Tibial nerve (tissue), 4 donors: ENCODE data around the gene TP73.

Source experiments
- CTCF ChIP-seq, 5 experiments: fragments of 200-600 bp in 3 of 5; fragments of 450-650 bp in 2 of 5; sonication (generic) in 3 of 5; IDR thresholded peaks; one replicate each; pipeline ENCODE4 v1.5.1; 2016 to 2019; ENCODE audit warnings: antibody characterized with exemption in 5 of 5, mild to moderate bottlenecking in 3 of 5, moderate library complexity in 2 of 5
- EP300 ChIP-seq, 2 donors: sonication (generic); formaldehyde crosslinking; IDR thresholded peaks; one replicate each; pipeline ENCODE4 v1.6.1; 2017; ENCODE audit warnings: antibody characterized with exemption in 2 of 2, mild to moderate bottlenecking in 1 of 2
- POLR2A ChIP-seq, 2 donors: fragments of 450-650 bp; IDR thresholded peaks; one replicate each; pipeline ENCODE4 v1.6.1; 2017; ENCODE audit warnings: antibody characterized with exemption in 2 of 2, mild to moderate bottlenecking in 2 of 2, moderate library complexity in 2 of 2

- no peak for TF ChIP-seq CTCF (IDR thresholded peaks at IDR 0.05)
- TF ChIP-seq POLR2A (IDR thresholded peaks at IDR 0.05) = no peak
- TF ChIP-seq EP300 (IDR thresholded peaks at IDR 0.05) = no peak
Measured at GRCh38 chr1:3679098-3679555, 26.8 kb downstream of the TP73 start.
